Fibroblast of lung (primary cell): ENCODE measurements around the gene ZBTB7C.

Source experiments
- CTCF ChIP-seq, 2 donors: IDR thresholded peaks in 1 of 2; conservative IDR thresholded peaks in 1 of 2; 1 replicate in 1 of 2; 2 replicates in 1 of 2; pipeline ENCODE4 v1.5.1; 2011 to 2012; ENCODE audit warnings: low read length in 2 of 2, control low read depth in 1 of 2, inconsistent platforms in 1 of 2, low read depth in 1 of 2, mild to moderate bottlenecking in 1 of 2
- EZH2 ChIP-seq: IDR thresholded peaks from 2 replicates; pipeline ENCODE4 v1.5.1; 2012; ENCODE audit warnings: low read length, control low read depth, mild to moderate bottlenecking; ENCODE audit errors: missing control alignments

- TF ChIP-seq CTCF (conservative IDR thresholded peaks at IDR 0.05 in 1 of 2, IDR thresholded peaks at IDR 0.05 in 1 of 2; ENCODE audit: low read depth in 1 of 2, low read length in 2 of 2) (no peak), EZH2 (no peak)
Measured at GRCh38 chr18:48442761-48443160, 33.6 kb upstream of the ZBTB7C start.
